ENCODE measurements around the gene IFT122.
A peak's percentile ranks its signal among the peaks of the same experiment; 100 is the strongest.

IFT122 gene

GRCh38 chr3:129417326-129417725 lies 22.7 kb upstream of the IFT122 start:
- no peaks in the 10 kb centered on the region for H3K36me3 ChIP-seq (ENCODE audit: control insufficient read depth in 2 of 2, insufficient read depth in 2 of 2, low read length in 2 of 2)
- no peak overlapping the region for H3K9ac ChIP-seq (ENCODE audit: low read length in 2 of 2)
- no peak overlapping the region for H3K27ac ChIP-seq (ENCODE audit: low read length)
- no peak overlapping the region for H3K4me3 ChIP-seq (ENCODE audit: low read length in 2 of 2)
- no peaks in the 10 kb centered on the region for H3K9me3 ChIP-seq (ENCODE audit: control insufficient read depth in 2 of 2, low read length in 2 of 2)
- peaks cover 0 to 2% of the 10 kb centered on the region in 2 donors for H3K27me3 ChIP-seq (ENCODE audit: control insufficient read depth in 1 of 2, insufficient read depth in 2 of 2, low read length in 2 of 2)
- H3K4me1 ChIP-seq (ENCODE audit: control insufficient read depth, insufficient read depth, low read length), result no peaks in the 10 kb centered on the region

GRCh38 chr3:129418041-129418973 lies 21.7 kb upstream of the IFT122 start:
- Histone ChIP-seq H3K4me1 (ENCODE audit: control insufficient read depth, insufficient read depth, low read length) (no peaks in the 10 kb centered on the region), H3K9ac (ENCODE audit: low read length in 2 of 2) (no peak overlapping the region), H3K36me3 (ENCODE audit: control insufficient read depth in 2 of 2, insufficient read depth in 2 of 2, low read length in 2 of 2) (no peaks in the 10 kb centered on the region), H3K27me3 (ENCODE audit: control insufficient read depth in 1 of 2, insufficient read depth in 2 of 2, low read length in 2 of 2) (no peaks in the 10 kb centered on the region), H3K27ac (ENCODE audit: low read length) (no peak overlapping the region), H3K9me3 (ENCODE audit: control insufficient read depth in 2 of 2, low read length in 2 of 2) (no peaks in the 10 kb centered on the region), H3K4me3 (ENCODE audit: low read length in 2 of 2) (no peak overlapping the region)

- Histone ChIP-seq H3K27me3 (ENCODE audit: control insufficient read depth in 1 of 2, insufficient read depth in 2 of 2, low read length in 2 of 2) (no peaks in the 10 kb centered on the region), H3K9ac (ENCODE audit: low read length in 2 of 2) (no peak overlapping the region), H3K27ac (ENCODE audit: low read length) (no peak overlapping the region), H3K36me3 (ENCODE audit: control insufficient read depth in 2 of 2, insufficient read depth in 2 of 2, low read length in 2 of 2) (no peaks in the 10 kb centered on the region), H3K4me3 (ENCODE audit: low read length in 2 of 2) (no peak overlapping the region), H3K4me1 (ENCODE audit: control insufficient read depth, insufficient read depth, low read length) (no peaks in the 10 kb centered on the region), H3K9me3 (ENCODE audit: control insufficient read depth in 2 of 2, low read length in 2 of 2) (no peaks in the 10 kb centered on the region)
These were observed 20.5 kb upstream of the IFT122 start for GRCh38 chr3:129419476-129419875.

- H3K9me3 ChIP-seq (ENCODE audit: control insufficient read depth in 2 of 2, low read length in 2 of 2), result no peaks in the 10 kb centered on the region
These were observed 18.7 kb upstream of the IFT122 start for GRCh38 chr3:129421236-129421883.

GRCh38 chr3:129421988-129422745 lies 17.9 kb upstream of the IFT122 start:
- H3K27me3 ChIP-seq (ENCODE audit: control insufficient read depth in 1 of 2, insufficient read depth in 2 of 2, low read length in 2 of 2), result no peaks in the 10 kb centered on the region
- H3K36me3 ChIP-seq (ENCODE audit: control insufficient read depth in 2 of 2, insufficient read depth in 2 of 2, low read length in 2 of 2), result no peaks in the 10 kb centered on the region
- no peak overlapping the region for H3K27ac ChIP-seq (ENCODE audit: low read length)
- H3K4me3 ChIP-seq (ENCODE audit: low read length in 2 of 2), result no peak overlapping the region
- no peak overlapping the region for H3K9ac ChIP-seq (ENCODE audit: low read length in 2 of 2)
- H3K9me3 ChIP-seq (ENCODE audit: control insufficient read depth in 2 of 2, low read length in 2 of 2), result no peaks in the 10 kb centered on the region
- H3K4me1 ChIP-seq (ENCODE audit: control insufficient read depth, insufficient read depth, low read length), result peaks cover under 1% of the 10 kb centered on the region

More at GRCh38 chr3:129421236-129421883, 18.7 kb upstream of the IFT122 start:
- H3K27ac ChIP-seq (ENCODE audit: low read length), result no peak overlapping the region
- no peak overlapping the region for H3K4me3 ChIP-seq (ENCODE audit: low read length in 2 of 2)
- no peaks in the 10 kb centered on the region for H3K4me1 ChIP-seq (ENCODE audit: control insufficient read depth, insufficient read depth, low read length)
- H3K9ac ChIP-seq (ENCODE audit: low read length in 2 of 2), result no peak overlapping the region
- no peaks in the 10 kb centered on the region for H3K36me3 ChIP-seq (ENCODE audit: control insufficient read depth in 2 of 2, insufficient read depth in 2 of 2, low read length in 2 of 2)
- H3K27me3 ChIP-seq (ENCODE audit: control insufficient read depth in 1 of 2, insufficient read depth in 2 of 2, low read length in 2 of 2), result no peaks in the 10 kb centered on the region

GRCh38 chr3:129422897-129423296 lies 17.1 kb upstream of the IFT122 start:
- H3K27ac ChIP-seq (ENCODE audit: low read length), result no peak overlapping the region
- no peaks in the 10 kb centered on the region for H3K36me3 ChIP-seq (ENCODE audit: control insufficient read depth in 2 of 2, insufficient read depth in 2 of 2, low read length in 2 of 2)
- peaks cover 5% of the 10 kb centered on the region for H3K4me1 ChIP-seq (ENCODE audit: control insufficient read depth, insufficient read depth, low read length)
- H3K9me3 ChIP-seq (ENCODE audit: control insufficient read depth in 2 of 2, low read length in 2 of 2), result no peaks in the 10 kb centered on the region
- no peak overlapping the region for H3K4me3 ChIP-seq (ENCODE audit: low read length in 2 of 2)
- no peaks in the 10 kb centered on the region for H3K27me3 ChIP-seq (ENCODE audit: control insufficient read depth in 1 of 2, insufficient read depth in 2 of 2, low read length in 2 of 2)
- no peak overlapping the region for H3K9ac ChIP-seq (ENCODE audit: low read length in 2 of 2)

GRCh38 chr3:129424185-129424841 lies 15.7 kb upstream of the IFT122 start:
- no peaks in the 10 kb centered on the region for H3K36me3 ChIP-seq (ENCODE audit: control insufficient read depth in 2 of 2, insufficient read depth in 2 of 2, low read length in 2 of 2)
- no peaks in the 10 kb centered on the region for H3K9me3 ChIP-seq (ENCODE audit: control insufficient read depth in 2 of 2, low read length in 2 of 2)
- H3K27ac ChIP-seq (ENCODE audit: low read length), result no peak overlapping the region
- no peak overlapping the region for H3K4me3 ChIP-seq (ENCODE audit: low read length in 2 of 2)
- H3K27me3 ChIP-seq (ENCODE audit: control insufficient read depth in 1 of 2, insufficient read depth in 2 of 2, low read length in 2 of 2), result no peaks in the 10 kb centered on the region
- no peak overlapping the region for H3K9ac ChIP-seq (ENCODE audit: low read length in 2 of 2)
- H3K4me1 ChIP-seq (ENCODE audit: control insufficient read depth, insufficient read depth, low read length), result peaks cover 14% of the 10 kb centered on the region

GRCh38 chr3:129425213-129425612 lies 14.8 kb upstream of the IFT122 start:
- H3K27me3 ChIP-seq (ENCODE audit: control insufficient read depth in 1 of 2, insufficient read depth in 2 of 2, low read length in 2 of 2), result no peaks in the 10 kb centered on the region
- H3K27ac ChIP-seq (ENCODE audit: low read length), result no peak overlapping the region
- no peak overlapping the region for H3K9ac ChIP-seq (ENCODE audit: low read length in 2 of 2)
- H3K4me1 ChIP-seq (ENCODE audit: control insufficient read depth, insufficient read depth, low read length), result peaks cover 14% of the 10 kb centered on the region
- no peaks in the 10 kb centered on the region for H3K36me3 ChIP-seq (ENCODE audit: control insufficient read depth in 2 of 2, insufficient read depth in 2 of 2, low read length in 2 of 2)
- no peak overlapping the region for H3K4me3 ChIP-seq (ENCODE audit: low read length in 2 of 2)
- H3K9me3 ChIP-seq (ENCODE audit: control insufficient read depth in 2 of 2, low read length in 2 of 2), result no peaks in the 10 kb centered on the region

- H3K27ac ChIP-seq (ENCODE audit: low read length), result no peak overlapping the region
These were observed 14.4 kb upstream of the IFT122 start for GRCh38 chr3:129425619-129426018.

GRCh38 chr3:129428007-129428375 lies 12.0 kb upstream of the IFT122 start:
- Histone ChIP-seq H3K27me3 (ENCODE audit: control insufficient read depth in 1 of 2, insufficient read depth in 2 of 2, low read length in 2 of 2) (no peaks in the 10 kb centered on the region), H3K4me1 (ENCODE audit: control insufficient read depth, insufficient read depth, low read length) (peaks cover 14% of the 10 kb centered on the region), H3K27ac (ENCODE audit: low read length) (no peak overlapping the region), H3K9ac (ENCODE audit: low read length in 2 of 2) (peak overlapping the region; percentile 61 to 69), H3K36me3 (ENCODE audit: control insufficient read depth in 2 of 2, insufficient read depth in 2 of 2, low read length in 2 of 2) (peaks cover 16 to 18% of the 10 kb centered on the region in 2 donors), H3K4me3 (ENCODE audit: low read length in 2 of 2) (peak overlapping the region; percentile 94 to 99), H3K9me3 (ENCODE audit: control insufficient read depth in 2 of 2, low read length in 2 of 2) (no peaks in the 10 kb centered on the region)

More at GRCh38 chr3:129425619-129426018, 14.4 kb upstream of the IFT122 start:
- Histone ChIP-seq H3K4me3 (ENCODE audit: low read length in 2 of 2) (no peak overlapping the region), H3K36me3 (ENCODE audit: control insufficient read depth in 2 of 2, insufficient read depth in 2 of 2, low read length in 2 of 2) (peaks cover 0 to 1% of the 10 kb centered on the region in 2 donors), H3K9ac (ENCODE audit: low read length in 2 of 2) (no peak overlapping the region), H3K9me3 (ENCODE audit: control insufficient read depth in 2 of 2, low read length in 2 of 2) (no peaks in the 10 kb centered on the region), H3K27me3 (ENCODE audit: control insufficient read depth in 1 of 2, insufficient read depth in 2 of 2, low read length in 2 of 2) (no peaks in the 10 kb centered on the region), H3K4me1 (ENCODE audit: control insufficient read depth, insufficient read depth, low read length) (peaks cover 14% of the 10 kb centered on the region)

Measured in stomach smooth muscle (tissue), 2 donors.